IMR-90 (cell line): Measurements from ENCODE around the gene KCNH2.

Experiments used
- BHLHE40 ChIP-seq: fragments of 150-350 bp; IDR thresholded peaks from 2 replicates; pipeline ENCODE4 v1.6.1; 2016; ENCODE audit warnings: mild to moderate bottlenecking, low read depth, low read length
- CEBPB ChIP-seq: IDR thresholded peaks from 2 replicates; pipeline ENCODE4 v1.6.1; 2012; ENCODE audit warnings: low read depth, low read length, improper control_type of control experiment
- CHD1 ChIP-seq: IDR thresholded peaks from 2 replicates; pipeline ENCODE4 v1.6.1; 2012; ENCODE audit warnings: low read depth, low read length, improper control_type of control experiment
- CTCF ChIP-seq: conservative IDR thresholded peaks from 2 replicates; pipeline ENCODE4 v1.5.1; 2012; ENCODE audit warnings: mild to moderate bottlenecking, low read depth, low read length, improper control_type of control experiment
- FOS ChIP-seq: fragments of 150-350 bp; IDR thresholded peaks from 2 replicates; pipeline ENCODE4 v1.6.1; 2016; ENCODE audit warnings: low read depth, low read length
- MAFK ChIP-seq: IDR thresholded peaks from 2 replicates; pipeline ENCODE4 v1.6.1; 2012; ENCODE audit warnings: low read depth, low read length, improper control_type of control experiment
- MAZ ChIP-seq: IDR thresholded peaks from 2 replicates; pipeline ENCODE4 v1.6.1; 2012; ENCODE audit warnings: low read depth, mild to moderate bottlenecking, low read length, improper control_type of control experiment, moderate library complexity, borderline replicate concordance
- POLR2A ChIP-seq: IDR thresholded peaks from 2 replicates; pipeline ENCODE4 v1.6.1; 2012; ENCODE audit warnings: mild to moderate bottlenecking, low read depth, low read length
- RAD21 ChIP-seq: IDR thresholded peaks from 2 replicates; pipeline ENCODE4 v1.6.1; 2012; ENCODE audit warnings: low read length, improper control_type of control experiment
- RCOR1 ChIP-seq: IDR thresholded peaks from 2 replicates; pipeline ENCODE4 v1.6.1; 2012; ENCODE audit warnings: mild to moderate bottlenecking, low read length, improper control_type of control experiment; ENCODE audit not compliant: insufficient replicate concordance
- RFX5 ChIP-seq: IDR thresholded peaks from 2 replicates; pipeline ENCODE4 v1.8.0; 2012; ENCODE audit warnings: low read depth, mild to moderate bottlenecking, low read length, moderate library complexity
- SMC3 ChIP-seq: fragments of 150-350 bp; IDR thresholded peaks from 2 replicates; pipeline ENCODE4 v1.6.1; 2016; ENCODE audit warnings: low read depth, mild to moderate bottlenecking, antibody characterized with exemption, low read length, moderate library complexity
- USF2 ChIP-seq: fragments of 150-350 bp; IDR thresholded peaks from 2 replicates; pipeline ENCODE4 v1.6.1; 2017; ENCODE audit warnings: mild to moderate bottlenecking, antibody characterized with exemption, low read length, low read depth

- TF ChIP-seq CTCF, result no peak
- no peak for TF ChIP-seq POLR2A
- TF ChIP-seq RFX5, result no peak
- no peak for TF ChIP-seq BHLHE40
- no peak for TF ChIP-seq MAFK
- no peak for TF ChIP-seq RAD21
- TF ChIP-seq RCOR1, result no peak
- no peak for TF ChIP-seq USF2
- no peak for TF ChIP-seq FOS
- no peak for TF ChIP-seq CHD1
- no peak for TF ChIP-seq SMC3
- no peak for TF ChIP-seq CEBPB
- no peak for TF ChIP-seq MAZ
Observed at GRCh38 chr7:150918378-150918777, 59.7 kb downstream of the KCNH2 start.
